ENCODE results near the gene TAS2R3.

- TF ChIP-seq POLR2AphosphoS5 (IDR thresholded peaks at IDR 0.05; ENCODE audit: low read depth, low read length) (no peak), TAF1 (IDR thresholded peaks at IDR 0.05; ENCODE audit: borderline replicate concordance, insufficient read depth, low read length) (no peak), REST (IDR thresholded peaks at IDR 0.05; ENCODE audit: insufficient read depth in 1 of 2, low read depth in 2 of 2, low read length in 2 of 2) (no peak)
Observed at GRCh38 chr7:141788296-141788695, 24.4 kb downstream of the TAS2R3 start.
